OCI-M2 (cell line): ENCODE results near the gene EPOP.

Experiments
- DNase-seq: peaks from one replicate; lab custom pipeline; 2025; ENCODE audit not compliant: unreplicated experiment; lab: John Stamatoyannopoulos, UW

EPOP gene

DNA sequence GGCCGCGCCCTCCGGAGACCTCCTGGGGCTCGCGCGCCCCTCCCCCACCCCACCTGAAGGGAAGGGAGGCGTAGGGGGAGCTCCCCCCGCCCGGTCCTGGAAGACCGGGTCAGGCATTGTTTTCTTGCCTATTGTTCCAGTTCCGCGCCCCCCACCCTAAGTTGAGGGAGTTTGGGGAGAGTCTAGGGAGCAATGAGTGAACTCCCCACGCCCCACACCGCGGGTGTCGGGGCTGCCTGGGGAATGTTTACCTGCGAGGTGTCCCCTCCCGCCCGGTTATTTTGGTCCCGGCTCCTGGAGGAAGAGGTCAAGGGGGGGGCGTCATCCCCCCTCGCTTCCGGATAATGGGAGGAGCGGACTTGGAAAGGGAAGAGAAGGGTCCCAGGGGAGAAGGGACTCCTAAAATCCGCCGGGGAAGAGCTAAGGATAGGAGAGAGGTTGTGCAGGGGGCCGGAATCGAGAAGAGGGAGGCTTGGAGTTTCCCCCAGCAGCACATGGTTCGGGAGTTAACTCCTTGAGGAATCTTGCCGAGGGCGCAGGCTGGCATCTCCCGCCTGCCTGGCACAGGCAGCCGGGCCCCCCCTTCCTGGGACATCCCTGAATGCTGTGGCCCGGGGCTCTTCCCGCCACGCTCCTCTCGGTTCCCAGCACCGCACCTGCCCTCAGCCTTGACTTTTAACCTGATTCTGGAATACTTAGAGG lies 31.2 kb upstream of the EPOP start:
- DNase-seq, result no peak

DNA sequence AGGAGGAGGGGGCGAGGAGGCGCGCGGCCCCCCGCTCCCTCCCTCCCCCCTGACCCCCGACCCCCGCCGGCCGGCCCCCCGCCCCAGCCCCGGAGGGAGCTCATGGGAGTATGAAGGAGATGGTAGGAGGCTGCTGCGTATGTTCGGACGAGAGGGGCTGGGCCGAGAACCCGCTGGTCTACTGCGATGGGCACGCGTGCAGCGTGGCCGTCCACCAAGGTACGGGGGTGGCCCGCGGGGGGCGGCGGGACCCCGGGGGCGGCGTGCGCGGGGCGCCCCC lies 30.7 kb upstream of the EPOP start:
- DNase-seq, result no peak

DNA sequence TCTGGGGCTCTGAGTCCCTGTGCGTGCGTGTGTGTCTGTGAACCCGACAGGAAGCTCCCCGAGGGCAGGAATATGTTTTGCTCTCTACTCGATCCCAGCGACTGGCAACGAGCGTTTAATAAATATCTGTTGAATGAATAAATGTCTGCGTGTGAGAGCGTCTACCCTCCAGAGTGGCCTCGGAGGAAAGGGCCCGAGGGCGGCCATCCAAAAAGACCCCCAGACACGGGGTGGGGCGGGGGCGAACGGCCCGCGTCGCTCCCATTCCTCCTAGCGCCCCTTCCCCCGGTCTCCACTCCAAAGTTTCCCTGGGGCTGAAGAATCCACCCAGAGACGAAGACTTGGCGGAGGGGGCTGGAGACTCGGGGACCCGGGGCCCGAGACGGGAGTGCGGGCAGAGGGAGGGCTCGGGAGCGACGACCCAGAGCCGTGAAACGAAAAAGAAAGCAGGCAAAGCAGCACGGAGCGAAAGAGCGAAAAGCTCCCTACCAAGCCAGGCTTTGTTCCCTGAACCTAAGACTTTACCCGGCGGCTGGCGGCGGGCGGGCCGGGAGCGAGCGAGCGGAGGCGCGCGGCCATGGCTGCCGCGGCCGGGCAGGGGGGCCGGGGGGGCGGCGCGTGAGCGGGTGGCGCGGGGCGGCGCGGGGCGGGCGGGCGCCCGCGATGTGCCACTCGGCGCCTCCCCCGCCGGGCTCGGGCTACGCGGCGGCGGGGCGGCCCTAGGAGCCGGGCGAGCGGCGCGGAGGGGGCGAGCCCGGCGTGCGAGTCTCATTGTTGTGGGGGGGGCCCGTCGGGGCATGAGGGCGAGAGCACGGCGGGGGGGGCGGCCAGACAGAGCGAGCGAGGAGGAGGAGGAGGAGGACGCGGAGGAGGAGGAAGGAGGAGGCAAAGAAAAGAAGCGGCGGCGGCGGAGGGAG lies 30.1 kb upstream of the EPOP start, which contains the start of gene MLLT6:
TSS of gene MLLT6 (plus strand) at position 668 of the 917 bp plus-strand sequence. CDS start 360 bp downstream, outside the sequence.
- no peak for DNase-seq

DNA sequence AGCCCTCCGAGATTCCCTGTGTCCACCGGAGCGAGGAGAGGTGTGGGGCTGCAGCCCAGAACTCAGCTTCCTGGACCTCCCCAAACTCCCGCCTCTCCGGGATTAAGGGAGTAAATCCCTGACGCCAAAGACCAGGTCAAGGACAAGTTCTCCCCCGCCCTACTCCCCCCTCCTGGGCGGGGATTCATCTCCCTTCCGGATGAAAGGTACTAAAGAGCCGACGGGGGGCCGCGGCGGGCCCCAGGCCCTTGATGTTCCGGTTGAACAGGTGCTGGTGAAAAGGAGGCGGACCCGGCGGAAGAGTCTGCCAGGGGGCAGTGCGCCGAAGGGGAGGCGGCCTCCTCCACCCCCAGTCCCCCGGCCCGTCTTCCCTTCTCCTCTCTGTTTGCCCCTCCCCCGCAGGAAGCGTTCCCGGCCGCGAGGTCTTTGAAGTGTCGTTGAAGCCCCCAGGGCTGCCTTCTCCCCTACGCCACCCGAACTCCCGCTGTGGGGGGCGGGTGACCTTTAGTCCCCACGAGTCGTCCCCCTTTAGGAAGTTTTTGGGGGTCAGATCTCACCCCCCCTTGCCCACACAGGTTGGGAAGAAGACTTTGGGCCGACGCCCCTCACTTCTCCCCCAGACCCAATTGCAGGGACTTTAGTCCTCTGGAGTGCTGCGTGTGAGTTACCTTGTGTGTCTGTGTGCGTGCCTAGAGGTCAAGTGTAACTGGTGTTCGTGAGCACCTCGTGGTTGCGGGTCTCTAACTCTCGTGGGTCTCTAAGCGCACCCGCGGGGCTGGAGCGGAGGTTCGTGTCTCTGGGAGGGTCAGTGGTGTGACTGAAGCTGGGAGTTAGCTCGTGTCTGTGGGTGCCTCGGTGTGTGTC lies 29.2 kb upstream of the EPOP start:
- DNase-seq, result peak; percentile 31

DNA sequence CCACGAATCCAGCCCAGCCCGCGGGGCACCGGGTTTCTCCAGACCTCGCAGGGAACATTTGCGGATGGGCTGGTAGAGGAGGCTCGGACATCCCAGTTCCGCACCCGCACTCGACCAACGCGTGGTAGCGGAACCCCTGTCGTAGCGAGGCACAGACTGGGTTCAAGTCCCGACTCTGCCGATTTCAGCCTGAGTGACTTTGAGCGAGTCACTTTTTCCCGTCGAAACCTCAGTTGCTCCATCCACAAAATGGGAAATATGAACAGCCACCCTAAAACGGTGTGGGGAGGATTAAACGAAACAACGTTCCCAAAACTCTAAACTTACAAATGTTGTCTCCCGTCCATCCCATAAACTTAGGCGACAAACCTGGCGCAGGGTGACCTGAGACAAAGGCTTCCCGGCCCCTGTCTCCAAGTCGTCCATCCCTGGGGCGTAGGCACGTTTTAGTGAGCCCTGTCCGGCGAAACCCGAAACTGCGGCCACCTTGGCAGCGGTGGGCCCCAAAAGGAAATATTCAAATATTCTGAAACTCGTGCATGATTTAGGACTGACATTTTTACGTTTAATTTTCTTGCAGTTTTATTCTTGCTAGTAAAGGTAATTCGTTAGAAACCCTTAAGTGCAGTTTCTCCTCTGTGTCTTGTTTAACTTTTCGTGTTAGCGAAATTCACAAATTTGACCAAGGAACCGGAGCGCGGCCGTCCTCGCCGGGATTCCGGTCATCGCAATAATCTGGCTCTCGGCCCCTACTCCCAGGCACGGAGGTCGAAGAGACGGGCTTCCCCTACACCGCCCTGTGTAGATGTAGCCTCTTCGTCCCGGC lies 28.4 kb upstream of the EPOP start:
- no peak for DNase-seq

DNA sequence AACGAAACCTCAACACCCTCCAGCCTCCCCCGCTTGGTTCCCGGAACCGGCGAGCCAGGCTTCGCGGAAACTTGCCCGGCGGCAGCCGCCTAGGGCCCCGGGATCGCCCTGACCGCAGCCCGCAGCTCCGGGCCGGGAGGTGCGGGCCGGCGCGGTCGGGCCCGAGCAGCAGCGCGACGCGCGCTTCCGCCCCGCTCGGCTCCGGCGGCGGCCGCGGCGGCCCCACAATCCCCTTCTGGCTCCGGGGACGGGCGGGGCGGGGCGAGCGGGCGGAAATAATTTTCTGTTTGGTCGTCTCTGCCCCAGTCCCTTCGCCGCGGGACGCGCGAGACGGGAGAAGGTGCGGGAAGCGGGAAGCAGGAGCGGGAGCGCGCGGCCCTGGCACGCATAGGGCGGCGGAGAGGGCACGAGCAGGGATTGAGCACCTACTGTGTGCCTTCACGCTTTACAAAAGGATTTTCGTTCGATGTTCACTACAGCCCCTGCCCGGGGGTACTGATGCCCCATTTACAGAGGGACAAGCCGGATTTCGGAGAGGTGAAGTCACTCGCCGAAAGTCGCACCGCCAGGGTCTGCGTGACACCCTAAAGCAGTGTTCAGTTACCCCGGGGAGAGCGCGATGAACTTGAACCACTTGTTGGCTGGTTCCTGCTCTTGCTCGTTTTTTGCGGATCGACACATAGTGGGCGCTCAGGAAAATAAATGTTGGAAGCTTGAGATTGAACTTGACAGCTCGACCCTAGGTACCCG lies 27.6 kb upstream of the EPOP start:
- no peak for DNase-seq

DNA sequence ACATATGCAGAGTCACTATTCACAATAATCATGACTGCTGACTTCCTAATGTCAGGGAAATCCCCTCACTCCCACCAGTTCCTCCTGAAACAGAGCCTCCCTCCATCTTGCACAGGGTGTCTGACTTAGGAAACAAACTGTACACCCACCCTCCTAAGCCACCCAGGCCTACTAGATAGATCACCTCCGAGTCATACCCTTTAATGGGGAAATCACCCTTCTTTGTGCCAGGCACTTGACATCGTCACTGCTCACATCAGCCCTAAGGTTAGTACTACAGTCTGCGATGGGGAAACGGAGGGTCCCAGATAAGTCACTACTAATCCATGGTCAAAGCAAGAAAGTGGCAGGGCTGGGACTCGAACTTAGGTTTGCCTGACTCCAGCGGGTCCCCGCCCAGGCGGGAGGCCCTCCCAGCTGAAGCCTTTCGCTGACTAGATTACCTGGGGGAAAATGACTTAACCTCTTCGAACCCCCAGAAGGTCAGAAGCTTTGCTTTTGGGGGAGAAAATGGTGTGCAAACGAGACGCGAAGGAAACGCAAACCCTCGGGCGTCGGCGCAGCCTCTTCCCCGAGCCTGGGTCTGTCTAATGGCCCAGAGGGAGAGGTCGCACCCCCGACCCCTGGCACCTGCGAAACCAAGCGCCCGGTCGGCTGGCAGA lies 26.9 kb upstream of the EPOP start:
- no peak for DNase-seq

DNA sequence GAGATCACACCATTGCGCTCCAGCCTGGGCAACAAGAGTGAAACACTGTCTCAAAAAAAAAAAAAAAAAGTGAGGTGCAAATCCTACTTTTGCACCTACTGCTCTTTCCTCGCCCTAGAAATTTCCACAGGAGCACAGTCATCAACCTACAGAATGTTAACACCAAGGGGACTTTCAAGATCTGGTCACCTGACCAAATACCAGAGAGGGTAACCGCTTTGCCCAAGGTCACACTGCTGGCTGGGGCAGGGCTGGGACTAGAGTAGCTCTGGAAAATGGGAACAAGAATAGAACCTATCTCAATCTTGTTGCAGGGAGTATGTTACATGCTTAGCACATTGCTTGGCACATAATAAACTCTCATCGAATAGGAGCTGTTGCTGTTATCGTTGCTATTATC lies 24.0 kb upstream of the EPOP start:
- no peak for DNase-seq

DNA sequence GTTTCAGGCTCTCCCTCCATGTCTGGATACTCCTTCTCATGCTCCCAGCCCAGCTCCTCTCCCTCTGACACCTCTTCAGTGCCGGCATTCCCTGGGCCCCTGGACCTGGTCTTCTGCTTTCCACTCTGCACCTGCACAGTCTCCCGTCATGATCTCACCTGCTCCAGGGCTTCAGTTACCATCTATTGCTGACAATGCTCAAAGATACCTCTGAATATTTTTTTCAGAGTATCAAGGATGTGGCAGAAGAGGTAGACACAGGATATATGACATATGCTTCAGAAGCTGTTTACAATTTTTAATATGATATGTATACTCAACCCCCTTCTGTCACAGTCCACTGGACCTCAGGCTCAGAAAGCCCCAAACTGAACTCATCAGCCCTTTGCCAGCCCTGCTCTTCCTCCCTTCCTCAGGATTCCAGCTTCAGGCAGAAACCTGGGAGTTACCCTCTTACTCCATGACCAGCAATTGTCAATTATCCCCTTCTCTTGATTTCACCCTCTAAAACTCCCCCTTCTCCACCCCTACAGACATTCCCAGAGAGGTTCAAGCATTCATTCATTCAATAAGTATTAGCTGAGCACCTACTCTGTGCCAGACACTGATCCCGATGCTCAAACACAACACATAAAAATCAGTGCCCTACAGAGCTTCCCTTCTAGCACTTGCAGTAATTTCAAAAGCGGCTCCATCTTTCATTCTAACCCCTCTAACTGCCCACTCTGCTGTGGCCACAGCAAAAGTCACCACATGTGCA lies 22.5 kb upstream of the EPOP start:
- DNase-seq, result no peak

DNA sequence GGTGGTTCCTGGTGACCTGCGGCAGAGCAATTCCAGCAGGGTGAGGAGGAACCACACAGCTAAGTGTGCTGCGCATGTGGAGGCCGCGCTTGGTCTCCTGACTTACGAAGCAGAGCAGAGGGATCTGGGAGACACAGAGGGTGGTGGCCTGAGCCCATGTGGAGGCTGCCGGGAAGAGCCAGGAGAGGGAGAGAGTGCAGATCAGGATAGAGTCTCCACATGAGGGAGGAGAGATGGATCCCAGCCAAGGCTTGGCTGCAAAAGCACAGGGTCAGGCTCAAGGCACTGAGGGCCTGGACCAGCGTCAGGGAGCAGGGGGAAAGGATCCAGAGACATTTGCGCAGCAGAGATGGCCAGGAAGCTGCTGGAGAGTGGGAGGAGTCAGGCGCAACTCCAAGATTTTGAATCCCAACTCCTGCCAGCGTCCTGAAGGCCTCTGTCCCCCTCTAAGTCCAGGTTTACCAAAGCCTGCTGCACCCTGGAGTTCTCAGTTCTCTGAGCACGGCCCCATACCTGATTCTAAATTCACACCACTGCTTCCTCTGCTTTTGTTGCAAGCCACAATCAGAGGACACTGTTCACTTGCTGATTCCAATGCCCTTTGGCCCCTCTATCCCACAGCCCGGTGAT lies 19.1 kb upstream of the EPOP start:
- no peak for DNase-seq

DNA sequence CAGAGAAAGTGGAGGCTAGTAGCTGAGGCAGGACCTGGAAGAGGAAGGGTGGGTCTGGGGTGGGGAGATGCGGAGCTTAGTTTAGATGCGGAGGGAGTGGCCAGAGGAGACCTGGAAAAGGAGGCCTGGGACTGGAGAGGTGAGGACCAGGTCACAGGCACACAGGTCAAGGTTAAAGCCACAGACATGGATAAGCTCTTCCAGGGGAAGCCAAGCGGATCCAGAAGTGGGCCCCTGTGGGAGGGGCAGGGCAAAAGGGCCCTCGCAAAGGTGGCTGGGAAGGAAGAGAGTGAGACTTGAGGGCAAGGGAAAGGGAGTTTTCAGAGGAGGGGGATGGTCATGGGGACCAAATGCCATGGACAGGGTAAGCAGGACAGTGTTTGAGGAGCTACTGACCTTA lies 16.4 kb upstream of the EPOP start:
- DNase-seq, result no peak

DNA sequence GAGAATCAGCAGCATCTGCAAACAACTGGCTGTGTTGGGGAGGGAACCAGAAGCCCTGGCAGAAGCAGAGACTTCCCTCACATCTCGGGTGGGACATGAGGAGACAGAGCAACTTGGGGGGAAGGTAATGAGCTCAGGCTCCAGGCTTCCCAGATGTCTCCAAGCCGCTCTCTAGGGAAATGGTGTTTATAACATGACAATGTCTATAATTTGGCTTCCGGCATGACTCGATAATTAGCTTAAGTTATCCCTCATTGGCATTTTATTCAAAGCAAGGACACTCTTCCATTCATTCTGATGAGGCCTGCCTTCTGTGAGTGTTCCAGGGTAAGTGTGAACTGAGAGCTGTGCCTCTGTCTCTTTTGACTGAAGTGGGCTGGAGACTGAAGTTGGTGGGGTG lies 15.6 kb upstream of the EPOP start:
- no peak for DNase-seq

DNA sequence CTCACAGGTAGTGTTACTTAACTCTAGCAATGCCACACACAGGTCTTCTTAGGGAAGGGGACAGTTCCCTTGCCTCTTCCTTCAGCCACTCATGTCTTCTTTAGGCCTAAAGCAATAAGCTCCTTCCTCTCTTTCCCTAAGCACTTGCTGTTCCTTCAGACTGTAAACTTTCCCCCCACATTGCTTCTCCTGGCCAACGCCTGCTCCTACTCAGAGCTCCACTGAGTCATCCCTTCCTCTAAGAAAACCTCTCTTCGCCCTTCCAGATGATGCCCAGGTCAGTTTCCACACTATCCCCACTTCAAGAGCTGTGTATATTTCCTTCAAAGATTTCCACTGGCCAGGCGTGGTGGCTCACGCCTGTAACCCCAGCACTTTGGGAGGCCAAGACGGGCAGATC lies 12.5 kb upstream of the EPOP start:
- DNase-seq, result no peak

DNA sequence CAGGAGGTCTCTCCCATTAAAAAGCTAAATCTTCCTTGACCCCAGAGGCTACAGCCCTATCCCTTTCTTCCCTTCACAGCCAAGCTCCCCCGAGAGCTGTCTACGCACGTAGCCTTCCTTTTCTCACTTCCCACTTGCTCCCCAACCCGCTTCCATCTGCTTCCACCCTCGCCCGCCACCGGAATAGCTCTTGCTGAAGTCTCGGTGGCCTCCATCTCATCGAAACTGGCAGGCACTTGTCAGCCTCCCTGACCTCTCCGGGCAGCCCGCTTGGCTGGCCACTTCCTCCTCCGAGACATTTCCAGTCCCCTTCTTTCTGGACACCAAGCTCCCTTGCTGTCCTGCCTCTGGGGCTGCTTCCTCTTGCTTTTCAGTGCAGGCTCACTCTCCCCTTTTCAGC lies 10.7 kb upstream of the EPOP start:
- DNase-seq, result no peak

DNA sequence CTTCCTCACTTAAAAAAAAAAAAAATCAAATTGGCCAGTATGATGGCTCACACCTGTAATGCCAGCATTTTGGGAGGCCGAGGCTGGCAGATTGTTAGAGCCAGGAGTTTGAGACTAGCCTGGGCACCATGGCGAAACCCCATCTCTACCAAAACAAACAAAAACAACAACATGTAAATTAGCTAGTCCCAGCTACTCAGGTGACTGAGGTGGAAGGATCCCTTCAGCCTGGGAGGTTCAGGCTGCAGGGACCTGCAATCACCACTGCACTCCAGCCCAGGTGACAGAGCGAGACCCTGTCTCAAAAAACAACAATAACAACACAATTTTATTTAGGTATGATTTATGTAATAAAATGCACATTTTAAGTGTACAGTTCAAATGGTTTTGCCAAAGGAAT lies 6.3 kb upstream of the EPOP start:
- no peak for DNase-seq

DNA sequence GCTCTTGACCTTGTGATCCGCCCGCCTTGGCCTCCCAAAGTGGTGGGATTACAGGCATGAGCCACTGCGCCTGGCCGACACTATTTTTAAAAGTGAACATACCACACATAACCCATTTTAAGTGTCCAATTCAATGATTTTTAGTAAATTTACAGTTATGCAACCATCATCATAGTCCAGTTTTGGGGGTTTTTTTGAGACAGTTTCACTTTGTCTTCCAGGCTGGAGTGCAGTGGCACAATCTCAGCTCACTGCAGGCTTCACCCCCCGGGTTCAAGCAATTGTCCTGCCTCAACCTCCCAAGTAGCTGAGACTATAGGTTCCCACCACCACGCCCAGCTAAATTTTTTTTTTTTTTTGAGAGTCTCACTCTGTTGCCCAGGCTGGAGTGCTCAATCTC lies 3.1 kb upstream of the EPOP start:
- no peak for DNase-seq

DNA sequence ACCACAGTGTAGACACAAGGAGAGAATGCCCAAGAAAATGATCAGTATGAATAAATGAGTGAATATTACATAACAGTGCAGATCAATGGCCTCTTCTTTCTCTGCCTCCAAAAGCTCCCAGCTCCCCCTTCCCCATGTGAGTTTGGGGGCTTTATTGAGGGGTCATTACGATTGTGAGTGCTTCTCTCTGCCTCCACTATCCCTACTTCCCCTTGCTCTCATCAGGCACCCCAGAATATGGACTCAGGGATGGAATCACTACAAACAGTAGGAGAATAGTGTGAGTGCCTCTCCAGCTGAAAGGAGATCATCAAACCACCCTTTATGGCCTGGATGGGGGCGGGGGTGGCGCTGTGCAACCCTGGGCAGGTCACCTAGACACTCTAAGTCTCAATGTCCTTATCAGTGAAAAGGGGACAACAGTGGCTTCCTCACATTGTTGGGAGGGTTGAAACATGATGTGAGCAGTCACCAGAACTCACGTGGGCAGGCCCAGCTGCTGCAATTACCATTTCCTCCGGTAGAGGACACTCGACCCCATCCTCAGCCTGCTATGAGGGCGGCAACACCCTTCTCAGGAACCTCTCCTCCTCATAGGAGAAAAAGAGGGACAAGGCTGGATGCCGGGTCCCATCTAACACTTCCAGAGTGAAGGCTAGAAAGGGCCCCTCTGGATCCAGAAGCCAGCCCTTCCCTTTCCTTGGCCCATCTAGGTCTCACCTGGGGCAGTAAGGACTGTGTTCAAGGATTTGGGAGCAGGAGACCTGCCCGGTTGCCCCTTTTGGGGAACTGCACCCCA lies 2.1 kb upstream of the EPOP start:
- peak; percentile 69 for DNase-seq
